Liver (tissue), 9 donors: Measurements from ENCODE around the gene CMPK1. TPM values are rescaled to one million over a fixed set of nuclear protein-coding genes. Genes with fewer than 3 reads are reported as not detected.
A peak's percentile ranks its signal among the peaks of the same experiment; 100 is the strongest.

Experiments
- DNase-seq: peaks from one replicate; pipeline ENCODE4 v3.0.0-alpha.2; 2017; ENCODE audit warnings: low spot score
- H3K27ac ChIP-seq, 2 donors: one replicate each; pipeline ENCODE4 v1.7.0; 2013; ENCODE audit warnings: inconsistent platforms in 2 of 2, low read length in 2 of 2, control low read depth in 1 of 2, low read depth in 1 of 2, mild to moderate bottlenecking in 1 of 2
- H3K27me3 ChIP-seq, 4 donors: one replicate each; pipeline versions ENCODE4 v1.6.1 to v1.7.0; 2013; ENCODE audit warnings: low read length in 3 of 4, inconsistent platforms in 1 of 4, mild to moderate bottlenecking in 1 of 4, moderate library complexity in 1 of 4; ENCODE audit not compliant: control insufficient read depth in 4 of 4, insufficient read depth in 4 of 4
- H3K36me3 ChIP-seq, 4 donors: one replicate each; pipeline versions ENCODE4 v1.6.1 to v1.7.0; 2013; ENCODE audit warnings: low read length in 3 of 4, mild to moderate bottlenecking in 3 of 4, low read depth in 1 of 4, moderate library complexity in 1 of 4; ENCODE audit not compliant: control insufficient read depth in 4 of 4, insufficient read depth in 3 of 4
- H3K4me1 ChIP-seq, 4 donors: one replicate each; pipeline versions ENCODE4 v1.6.1 to v1.7.0; 2013; ENCODE audit warnings: low read length in 3 of 4, mild to moderate bottlenecking in 3 of 4, moderate library complexity in 1 of 4; ENCODE audit not compliant: control insufficient read depth in 4 of 4, insufficient read depth in 4 of 4
- H3K4me3 ChIP-seq, 3 donors: one replicate each; pipeline versions ENCODE4 v1.6.1 to v1.7.0; 2013; ENCODE audit warnings: low read length in 3 of 3, control low read depth in 1 of 3, low read depth in 1 of 3, mild to moderate bottlenecking in 1 of 3
- H3K9ac ChIP-seq, 2 donors: one replicate each; pipeline ENCODE4 v1.7.0; 2013; ENCODE audit warnings: low read length in 2 of 2, mild to moderate bottlenecking in 2 of 2, moderate library complexity in 2 of 2, control low read depth in 1 of 2, low read depth in 1 of 2
- H3K9me3 ChIP-seq, 4 donors: one replicate each; pipeline versions ENCODE4 v1.6.1 to v1.7.0; 2013; ENCODE audit warnings: low read length in 3 of 4; ENCODE audit not compliant: control insufficient read depth in 4 of 4
- EGR1 ChIP-seq, 2 donors: IDR thresholded peaks; 2 replicates each; pipeline ENCODE4 v1.6.1; 2016 to 2018; ENCODE audit warnings: antibody characterized with exemption in 2 of 2, low read depth in 2 of 2
- FOXA1 ChIP-seq: IDR thresholded peaks from 2 replicates; pipeline ENCODE4 v1.6.1; 2016; ENCODE audit warnings: antibody characterized with exemption
- FOXA2 ChIP-seq: IDR thresholded peaks from 2 replicates; pipeline ENCODE4 v1.6.1; 2016; ENCODE audit warnings: antibody characterized with exemption
- GABPA ChIP-seq, 2 donors: IDR thresholded peaks in 1 of 2; conservative IDR thresholded peaks in 1 of 2; 2 replicates each; pipeline ENCODE4 v1.6.1; 2016; ENCODE audit warnings: antibody characterized with exemption in 2 of 2, mild to moderate bottlenecking in 1 of 2, moderate library complexity in 1 of 2
- HNF4A ChIP-seq, 2 donors: conservative IDR thresholded peaks; 2 replicates each; pipeline ENCODE4 v1.6.1; 2016; ENCODE audit warnings: antibody characterized with exemption in 2 of 2, mild to moderate bottlenecking in 2 of 2
- HNF4G ChIP-seq: IDR thresholded peaks from 2 replicates; pipeline ENCODE4 v1.6.1; 2016; ENCODE audit warnings: antibody characterized with exemption
- JUND ChIP-seq, 2 donors: IDR thresholded peaks; 2 replicates each; pipeline ENCODE4 v1.6.1; 2016; ENCODE audit warnings: antibody characterized with exemption in 2 of 2
- NR2F2 ChIP-seq: IDR thresholded peaks from 2 replicates; pipeline ENCODE4 v1.6.1; 2016; ENCODE audit warnings: antibody characterized with exemption
- RAD21 ChIP-seq, 2 donors: IDR thresholded peaks; 2 replicates each; pipeline ENCODE4 v1.6.1; 2016; ENCODE audit warnings: antibody characterized with exemption in 2 of 2, mild to moderate bottlenecking in 2 of 2
- RXRA ChIP-seq, 2 donors: IDR thresholded peaks; 2 replicates each; pipeline ENCODE4 v1.6.1; 2017 to 2018; ENCODE audit warnings: antibody characterized with exemption in 2 of 2, mild to moderate bottlenecking in 1 of 2
- SP1 ChIP-seq: IDR thresholded peaks from 2 replicates; pipeline ENCODE4 v1.6.1; 2018; ENCODE audit warnings: antibody characterized with exemption, mild to moderate bottlenecking
- TAF1 ChIP-seq: conservative IDR thresholded peaks from 2 replicates; pipeline ENCODE4 v1.6.1; 2016; ENCODE audit warnings: antibody characterized with exemption, mild to moderate bottlenecking
- YY1 ChIP-seq: IDR thresholded peaks from 2 replicates; pipeline ENCODE4 v1.6.1; 2016; ENCODE audit warnings: antibody characterized with exemption, mild to moderate bottlenecking
- WGBS: extraction: QIAGEN DNeasy Blood & Tissue Kit; methylation state at CpG from one replicate; pipeline ENCODE4 v1.1.7; 2013; 5-methylcytosine and 5-hydroxymethylcytosine counted together
- polyA plus RNA-seq, 2 donors: library from polyadenylated mRNA; stranded (reverse) in 1 of 2; unstranded in 1 of 2; fragments of 200-250 nt in 1 of 2; fragments of >200 nt in 1 of 2; fragmentation: Nextera tagmentation in 1 of 2; extraction: Ambion mirVana in 1 of 2; gene quantifications; one replicate each; pipeline versions ENCODE4 v1.2.1 to v1.2.3, GENCODE V29; 2013 to 2015
- total RNA-seq, 2 donors: library from RNA; depleted of rRNA; stranded (reverse); fragments of >200 nt; gene quantifications; one replicate each; pipeline ENCODE4 v1.2.3, GENCODE V29; 2014
- TF ChIP-seq, protein P1 (sequence below): IDR thresholded peaks from 2 replicates; pipeline ENCODE4 v1.6.1; 2016; ENCODE audit warnings: antibody characterized with exemption
- TF ChIP-seq, protein P2 (sequence below): fragments of 150-350 bp; IDR thresholded peaks from 2 replicates; pipeline ENCODE4 v1.5.1; 2017; ENCODE audit warnings: improper control_type of control experiment, low read depth, low read length; ENCODE audit not compliant: missing input control
- TF ChIP-seq, protein P3 (sequence below): IDR thresholded peaks from 2 replicates; pipeline ENCODE4 v1.6.1; 2016; ENCODE audit warnings: antibody characterized with exemption
- TF ChIP-seq, protein P4 (sequence below): IDR thresholded peaks from 2 replicates; pipeline ENCODE4 v1.6.1; 2016; ENCODE audit warnings: antibody characterized with exemption, mild to moderate bottlenecking
- TF ChIP-seq, protein P5 (sequence below): IDR thresholded peaks from 2 replicates; pipeline ENCODE4 v1.6.1; 2016; ENCODE audit warnings: antibody characterized with exemption
- donor health status: healthy.
- donor health status: healthy.
- donor health status: healthy.
- donor health status: healthy.
- donor health status: healthy.

CMPK1 gene
- total and polyA plus RNA-seq, 4 donors = 66.8 to 146 (median 87.0) TPM

DNA sequence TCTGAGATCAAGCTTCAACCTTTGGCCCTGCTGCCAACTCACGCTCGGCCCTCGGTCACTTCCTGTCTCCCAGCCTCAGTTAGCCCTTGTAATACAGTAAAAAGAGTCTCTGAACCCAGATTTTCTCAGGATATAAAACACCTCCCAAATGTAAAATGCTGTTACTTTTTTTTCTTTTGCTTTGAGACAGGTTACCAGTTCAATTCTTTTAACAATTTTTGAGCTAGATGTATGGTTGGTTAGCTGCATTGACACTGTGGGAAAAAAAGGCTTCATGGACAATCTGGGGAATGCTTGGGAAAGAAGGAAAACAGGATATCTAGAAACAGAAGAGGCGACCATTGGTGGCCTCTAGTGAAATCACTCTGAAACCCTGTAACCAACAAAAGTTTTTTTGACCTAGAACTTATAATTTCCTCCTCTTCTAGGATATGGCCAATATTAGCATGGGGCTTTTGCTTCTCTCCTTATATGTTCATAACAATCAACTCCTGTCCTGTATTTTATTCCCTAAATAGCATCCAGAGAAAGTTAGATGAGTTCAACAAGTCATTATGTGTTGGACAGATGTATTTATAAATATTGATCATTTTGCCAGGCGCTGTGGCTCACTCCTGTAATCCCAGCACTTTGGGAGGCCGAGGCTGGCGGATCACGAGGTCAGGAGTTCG is 1.3 kb downstream of the CMPK1 start:
- no peak for DNase-seq
- Histone ChIP-seq H3K9ac (peak overlapping the region; percentile 70 to 97), H3K36me3 (peaks cover 0 to 4% (median 0%) of the 10 kb centered on the region in 4 donors), H3K27ac (peak overlapping the region; percentile 99), H3K27me3 (no peaks in the 10 kb centered on the region), H3K9me3 (no peaks in the 10 kb centered on the region), H3K4me1 (peaks cover 6 to 16% (median 12%) of the 10 kb centered on the region in 4 donors), H3K4me3 (peak overlapping the region; percentile 66 to 95 (median 93))
- peak; percentile 49 to 86 for TF ChIP-seq GABPA (IDR thresholded peaks at IDR 0.05 in 1 of 2, conservative IDR thresholded peaks at IDR 0.05 in 1 of 2)
- TF ChIP-seq, protein P1, sequence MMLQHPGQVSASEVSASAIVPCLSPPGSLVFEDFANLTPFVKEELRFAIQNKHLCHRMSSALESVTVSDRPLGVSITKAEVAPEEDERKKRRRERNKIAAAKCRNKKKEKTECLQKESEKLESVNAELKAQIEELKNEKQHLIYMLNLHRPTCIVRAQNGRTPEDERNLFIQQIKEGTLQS = no peak
- TF ChIP-seq YY1 = no peak
- TF ChIP-seq, protein P2, sequence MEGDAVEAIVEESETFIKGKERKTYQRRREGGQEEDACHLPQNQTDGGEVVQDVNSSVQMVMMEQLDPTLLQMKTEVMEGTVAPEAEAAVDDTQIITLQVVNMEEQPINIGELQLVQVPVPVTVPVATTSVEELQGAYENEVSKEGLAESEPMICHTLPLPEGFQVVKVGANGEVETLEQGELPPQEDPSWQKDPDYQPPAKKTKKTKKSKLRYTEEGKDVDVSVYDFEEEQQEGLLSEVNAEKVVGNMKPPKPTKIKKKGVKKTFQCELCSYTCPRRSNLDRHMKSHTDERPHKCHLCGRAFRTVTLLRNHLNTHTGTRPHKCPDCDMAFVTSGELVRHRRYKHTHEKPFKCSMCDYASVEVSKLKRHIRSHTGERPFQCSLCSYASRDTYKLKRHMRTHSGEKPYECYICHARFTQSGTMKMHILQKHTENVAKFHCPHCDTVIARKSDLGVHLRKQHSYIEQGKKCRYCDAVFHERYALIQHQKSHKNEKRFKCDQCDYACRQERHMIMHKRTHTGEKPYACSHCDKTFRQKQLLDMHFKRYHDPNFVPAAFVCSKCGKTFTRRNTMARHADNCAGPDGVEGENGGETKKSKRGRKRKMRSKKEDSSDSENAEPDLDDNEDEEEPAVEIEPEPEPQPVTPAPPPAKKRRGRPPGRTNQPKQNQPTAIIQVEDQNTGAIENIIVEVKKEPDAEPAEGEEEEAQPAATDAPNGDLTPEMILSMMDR = no peak
- TF ChIP-seq, protein P3, sequence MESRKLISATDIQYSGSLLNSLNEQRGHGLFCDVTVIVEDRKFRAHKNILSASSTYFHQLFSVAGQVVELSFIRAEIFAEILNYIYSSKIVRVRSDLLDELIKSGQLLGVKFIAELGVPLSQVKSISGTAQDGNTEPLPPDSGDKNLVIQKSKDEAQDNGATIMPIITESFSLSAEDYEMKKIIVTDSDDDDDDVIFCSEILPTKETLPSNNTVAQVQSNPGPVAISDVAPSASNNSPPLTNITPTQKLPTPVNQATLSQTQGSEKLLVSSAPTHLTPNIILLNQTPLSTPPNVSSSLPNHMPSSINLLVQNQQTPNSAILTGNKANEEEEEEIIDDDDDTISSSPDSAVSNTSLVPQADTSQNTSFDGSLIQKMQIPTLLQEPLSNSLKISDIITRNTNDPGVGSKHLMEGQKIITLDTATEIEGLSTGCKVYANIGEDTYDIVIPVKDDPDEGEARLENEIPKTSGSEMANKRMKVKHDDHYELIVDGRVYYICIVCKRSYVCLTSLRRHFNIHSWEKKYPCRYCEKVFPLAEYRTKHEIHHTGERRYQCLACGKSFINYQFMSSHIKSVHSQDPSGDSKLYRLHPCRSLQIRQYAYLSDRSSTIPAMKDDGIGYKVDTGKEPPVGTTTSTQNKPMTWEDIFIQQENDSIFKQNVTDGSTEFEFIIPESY = peak; percentile 49
- TF ChIP-seq TAF1 = peak; percentile 31
- no peak for TF ChIP-seq JUND (IDR thresholded peaks at IDR 0.05)
- no peak for TF ChIP-seq EGR1 (IDR thresholded peaks at IDR 0.05; ENCODE audit: low read depth in 2 of 2)
- TF ChIP-seq NR2F2 = peak; percentile 77
- TF ChIP-seq, protein P4, sequence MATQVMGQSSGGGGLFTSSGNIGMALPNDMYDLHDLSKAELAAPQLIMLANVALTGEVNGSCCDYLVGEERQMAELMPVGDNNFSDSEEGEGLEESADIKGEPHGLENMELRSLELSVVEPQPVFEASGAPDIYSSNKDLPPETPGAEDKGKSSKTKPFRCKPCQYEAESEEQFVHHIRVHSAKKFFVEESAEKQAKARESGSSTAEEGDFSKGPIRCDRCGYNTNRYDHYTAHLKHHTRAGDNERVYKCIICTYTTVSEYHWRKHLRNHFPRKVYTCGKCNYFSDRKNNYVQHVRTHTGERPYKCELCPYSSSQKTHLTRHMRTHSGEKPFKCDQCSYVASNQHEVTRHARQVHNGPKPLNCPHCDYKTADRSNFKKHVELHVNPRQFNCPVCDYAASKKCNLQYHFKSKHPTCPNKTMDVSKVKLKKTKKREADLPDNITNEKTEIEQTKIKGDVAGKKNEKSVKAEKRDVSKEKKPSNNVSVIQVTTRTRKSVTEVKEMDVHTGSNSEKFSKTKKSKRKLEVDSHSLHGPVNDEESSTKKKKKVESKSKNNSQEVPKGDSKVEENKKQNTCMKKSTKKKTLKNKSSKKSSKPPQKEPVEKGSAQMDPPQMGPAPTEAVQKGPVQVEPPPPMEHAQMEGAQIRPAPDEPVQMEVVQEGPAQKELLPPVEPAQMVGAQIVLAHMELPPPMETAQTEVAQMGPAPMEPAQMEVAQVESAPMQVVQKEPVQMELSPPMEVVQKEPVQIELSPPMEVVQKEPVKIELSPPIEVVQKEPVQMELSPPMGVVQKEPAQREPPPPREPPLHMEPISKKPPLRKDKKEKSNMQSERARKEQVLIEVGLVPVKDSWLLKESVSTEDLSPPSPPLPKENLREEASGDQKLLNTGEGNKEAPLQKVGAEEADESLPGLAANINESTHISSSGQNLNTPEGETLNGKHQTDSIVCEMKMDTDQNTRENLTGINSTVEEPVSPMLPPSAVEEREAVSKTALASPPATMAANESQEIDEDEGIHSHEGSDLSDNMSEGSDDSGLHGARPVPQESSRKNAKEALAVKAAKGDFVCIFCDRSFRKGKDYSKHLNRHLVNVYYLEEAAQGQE = peak; percentile 22
- TF ChIP-seq SP1 = peak; percentile 5
- no peak for TF ChIP-seq FOXA1
- peak; percentile 83 to 90 for TF ChIP-seq HNF4A (conservative IDR thresholded peaks at IDR 0.05)
- TF ChIP-seq, protein P5, sequence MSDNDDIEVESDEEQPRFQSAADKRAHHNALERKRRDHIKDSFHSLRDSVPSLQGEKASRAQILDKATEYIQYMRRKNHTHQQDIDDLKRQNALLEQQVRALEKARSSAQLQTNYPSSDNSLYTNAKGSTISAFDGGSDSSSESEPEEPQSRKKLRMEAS = no peak
- peak; percentile 67 to 80 for TF ChIP-seq RXRA (IDR thresholded peaks at IDR 0.05)
- peak; percentile 75 for TF ChIP-seq HNF4G
- TF ChIP-seq FOXA2 = peak; percentile 14
- no peak for TF ChIP-seq RAD21 (IDR thresholded peaks at IDR 0.05)
- 30% methylated on average over 9 of the region's 9 CpGs for WGBS
